Measurements from ENCODE around the gene SDK1. TPM values are rescaled to one million over a fixed set of nuclear protein-coding genes. Genes with fewer than 3 reads are reported as not detected.

Gene SDK1
- total RNA-seq, 4 donors from 2014 or later, result 1.2 to 1.8 (median 1.5) TPM

DNA sequence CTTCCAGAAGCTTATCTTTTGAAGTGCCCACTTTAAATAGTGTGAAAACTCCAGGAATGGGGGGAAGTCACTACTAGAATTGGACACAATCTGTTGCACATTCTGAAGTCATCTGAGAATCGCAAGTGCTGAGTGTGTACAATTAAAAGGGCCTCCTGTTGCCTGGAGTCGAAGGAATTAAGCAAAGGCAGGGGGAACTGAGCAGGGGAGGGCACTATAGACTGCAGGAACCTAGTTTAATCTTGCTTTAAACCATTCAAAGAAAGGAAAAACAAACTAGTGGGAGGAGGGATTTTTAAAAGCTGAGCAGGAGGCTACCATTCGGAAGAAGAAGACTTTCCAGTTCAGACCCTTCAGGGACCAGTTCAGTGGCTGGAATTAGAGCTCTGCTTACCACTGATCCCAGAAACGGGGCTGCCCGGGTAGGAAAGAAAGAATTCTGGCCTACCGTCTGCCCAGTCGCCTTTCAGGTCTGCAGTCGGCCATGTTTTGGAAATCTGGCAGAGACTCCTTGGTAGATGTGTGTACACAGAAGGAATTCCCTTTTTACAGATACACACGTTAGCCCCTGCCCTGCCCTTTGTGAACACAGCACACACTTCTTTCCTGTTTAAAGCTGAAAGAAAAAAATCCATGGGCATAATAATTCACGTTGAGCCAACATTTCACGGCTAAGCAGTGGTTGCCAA, 770.5 kb downstream of the SDK1 start:
- in situ Hi-C loops (cut with MboI; ENCODE audit: low sequenced_read_pairs in 4 of 4) (no loop called here), intact Hi-C loops (cut with DNase I; ENCODE audit: low total_unique reads) (no loop called here)
- TF ChIP-seq, protein P1, sequence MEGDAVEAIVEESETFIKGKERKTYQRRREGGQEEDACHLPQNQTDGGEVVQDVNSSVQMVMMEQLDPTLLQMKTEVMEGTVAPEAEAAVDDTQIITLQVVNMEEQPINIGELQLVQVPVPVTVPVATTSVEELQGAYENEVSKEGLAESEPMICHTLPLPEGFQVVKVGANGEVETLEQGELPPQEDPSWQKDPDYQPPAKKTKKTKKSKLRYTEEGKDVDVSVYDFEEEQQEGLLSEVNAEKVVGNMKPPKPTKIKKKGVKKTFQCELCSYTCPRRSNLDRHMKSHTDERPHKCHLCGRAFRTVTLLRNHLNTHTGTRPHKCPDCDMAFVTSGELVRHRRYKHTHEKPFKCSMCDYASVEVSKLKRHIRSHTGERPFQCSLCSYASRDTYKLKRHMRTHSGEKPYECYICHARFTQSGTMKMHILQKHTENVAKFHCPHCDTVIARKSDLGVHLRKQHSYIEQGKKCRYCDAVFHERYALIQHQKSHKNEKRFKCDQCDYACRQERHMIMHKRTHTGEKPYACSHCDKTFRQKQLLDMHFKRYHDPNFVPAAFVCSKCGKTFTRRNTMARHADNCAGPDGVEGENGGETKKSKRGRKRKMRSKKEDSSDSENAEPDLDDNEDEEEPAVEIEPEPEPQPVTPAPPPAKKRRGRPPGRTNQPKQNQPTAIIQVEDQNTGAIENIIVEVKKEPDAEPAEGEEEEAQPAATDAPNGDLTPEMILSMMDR (IDR thresholded peaks at IDR 0.05 in 4 of 5, conservative IDR thresholded peaks at IDR 0.05 in 1 of 5), result no peak
- TF ChIP-seq POLR2A (IDR thresholded peaks at IDR 0.05), result no peak
- Histone ChIP-seq H3K36me3 (no peaks in the 10 kb centered on the region), H3K4me1 (no peaks in the 10 kb centered on the region), H3K27me3 (no peaks in the 10 kb centered on the region), H3K27ac (no peak overlapping the region), H3K4me3 (no peak overlapping the region), H3K9me3 (no peaks in the 10 kb centered on the region)
- no peak for ATAC-seq
- DNase-seq, result no peak

DNA sequence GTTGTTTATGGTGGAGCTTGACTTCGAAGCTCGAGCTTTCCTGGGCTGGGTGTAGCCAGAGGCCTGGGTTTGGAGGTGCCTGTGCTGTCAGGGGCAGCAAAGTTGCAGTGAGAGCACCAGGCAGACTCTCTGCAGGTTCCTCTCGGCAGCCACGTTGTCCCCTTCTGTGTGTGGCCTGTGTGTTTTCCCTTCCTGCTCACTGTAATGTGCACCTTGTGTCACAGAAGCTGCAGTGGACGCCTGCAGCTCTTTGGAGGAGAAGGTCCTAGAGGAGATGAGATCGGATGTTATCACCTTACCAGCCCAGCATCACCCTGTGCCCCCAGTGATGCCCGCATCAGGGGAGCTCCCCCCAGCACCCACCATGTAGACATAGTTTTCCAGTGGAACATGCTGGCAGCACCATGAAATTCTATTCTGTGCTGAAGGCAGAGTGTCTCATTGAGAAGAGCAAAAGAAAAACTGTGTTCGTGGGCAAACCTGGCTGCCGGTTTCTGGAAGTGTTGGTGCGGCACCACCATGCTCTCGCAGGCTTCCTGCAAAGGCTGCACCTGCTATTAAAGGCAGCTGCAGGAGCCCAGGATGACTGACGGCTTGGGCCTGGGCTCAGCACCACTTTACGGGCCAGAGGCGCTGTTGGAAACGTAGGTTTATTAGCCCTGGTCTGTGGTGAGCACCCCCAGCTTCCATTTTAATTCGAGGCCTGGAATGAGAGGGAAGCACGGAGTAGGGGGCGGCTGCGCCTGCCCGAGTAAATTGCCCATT, 771.3 kb downstream of the SDK1 start:
- DNase-seq, result no peak
- TF ChIP-seq, protein P1 (IDR thresholded peaks at IDR 0.05 in 4 of 5, conservative IDR thresholded peaks at IDR 0.05 in 1 of 5), result no peak
- no peak for TF ChIP-seq POLR2A (IDR thresholded peaks at IDR 0.05)
- intact Hi-C loops (cut with DNase I; ENCODE audit: low total_unique reads), result no loop called here
- H3K9me3 ChIP-seq, result no peaks in the 10 kb centered on the region
- no peaks in the 10 kb centered on the region for H3K27me3 ChIP-seq
- no peak overlapping the region for H3K4me3 ChIP-seq
- no peaks in the 10 kb centered on the region for H3K4me1 ChIP-seq
- no peak for ATAC-seq
- no peaks in the 10 kb centered on the region for H3K36me3 ChIP-seq
- H3K27ac ChIP-seq, result no peak overlapping the region
- in situ Hi-C loops (cut with MboI; ENCODE audit: low sequenced_read_pairs in 4 of 4), result no loop called here

DNA sequence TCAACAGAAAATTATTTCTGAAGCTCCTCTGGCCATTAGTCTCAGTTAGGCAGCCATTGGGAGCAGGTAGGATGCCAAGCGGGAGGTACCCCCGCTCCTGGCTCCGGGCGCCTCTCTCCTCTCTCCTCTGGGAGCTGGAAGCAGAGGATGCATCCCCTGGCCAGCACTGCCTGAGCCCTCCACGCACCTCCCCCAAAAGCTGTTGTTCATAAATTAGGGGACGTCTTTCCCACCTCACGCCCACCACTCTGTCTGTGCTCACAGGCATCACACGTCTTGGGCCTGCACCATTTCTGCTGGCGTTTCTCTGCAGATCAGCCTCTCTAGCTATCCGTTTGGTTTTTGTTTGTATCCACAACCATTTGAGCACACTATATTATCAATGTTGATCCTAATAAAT, 772.0 kb downstream of the SDK1 start:
- ATAC-seq (no peak), DNase-seq (no peak)
- H3K4me3 ChIP-seq, result no peak overlapping the region
- H3K27me3 ChIP-seq, result no peaks in the 10 kb centered on the region
- H3K9me3 ChIP-seq, result no peaks in the 10 kb centered on the region
- H3K36me3 ChIP-seq, result no peaks in the 10 kb centered on the region
- no peak for TF ChIP-seq POLR2A (IDR thresholded peaks at IDR 0.05)
- TF ChIP-seq, protein P1 (IDR thresholded peaks at IDR 0.05 in 4 of 5, conservative IDR thresholded peaks at IDR 0.05 in 1 of 5), result no peak
- no peak overlapping the region for H3K27ac ChIP-seq
- H3K4me1 ChIP-seq, result no peaks in the 10 kb centered on the region
- intact Hi-C loops (cut with DNase I; ENCODE audit: low total_unique reads) (no loop called here), in situ Hi-C loops (cut with MboI; ENCODE audit: low sequenced_read_pairs in 4 of 4) (no loop called here)

DNA sequence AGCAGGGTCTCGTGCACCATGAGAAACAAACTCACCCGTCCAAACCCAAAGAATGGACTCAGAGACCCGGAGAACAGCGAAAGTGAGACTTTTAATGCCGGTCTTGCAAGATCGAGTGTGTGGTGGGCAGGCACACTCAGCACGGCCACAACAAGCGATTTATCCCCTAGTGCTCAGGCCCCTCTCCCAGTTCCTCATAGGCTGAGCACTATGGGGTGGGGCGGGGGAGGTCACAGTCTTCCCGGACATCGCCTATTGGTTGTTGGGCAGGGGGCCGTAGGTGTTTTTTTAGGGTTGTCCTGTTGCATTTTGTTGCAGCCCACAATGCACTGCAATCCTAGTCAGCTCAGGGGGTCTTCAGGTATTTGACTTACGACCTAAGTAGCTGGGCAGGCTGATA, 772.7 kb downstream of the SDK1 start:
- intact Hi-C loops (cut with DNase I; ENCODE audit: low total_unique reads), result no loop called here
- Histone ChIP-seq H3K27ac (no peak overlapping the region), H3K4me1 (no peaks in the 10 kb centered on the region), H3K4me3 (no peak overlapping the region), H3K9me3 (no peaks in the 10 kb centered on the region), H3K27me3 (no peaks in the 10 kb centered on the region), H3K36me3 (no peaks in the 10 kb centered on the region)
- ATAC-seq, result no peak
- no peak for DNase-seq
- in situ Hi-C loops (cut with MboI; ENCODE audit: low sequenced_read_pairs in 4 of 4), result no loop called here
- no peak for TF ChIP-seq POLR2A (IDR thresholded peaks at IDR 0.05)
- TF ChIP-seq, protein P1 (IDR thresholded peaks at IDR 0.05 in 4 of 5, conservative IDR thresholded peaks at IDR 0.05 in 1 of 5), result no peak
